ENCODE measurements around the gene THRB. TPM values are rescaled to one million over a fixed set of nuclear protein-coding genes. Genes with fewer than 3 reads are reported as not detected.
A peak's percentile ranks its signal among the peaks of the same experiment; 100 is the strongest.

Gene THRB
- total RNA-seq, 6 experiments from 2014 or later: 14.5 to 29.5 (median 17.3) TPM

DNA sequence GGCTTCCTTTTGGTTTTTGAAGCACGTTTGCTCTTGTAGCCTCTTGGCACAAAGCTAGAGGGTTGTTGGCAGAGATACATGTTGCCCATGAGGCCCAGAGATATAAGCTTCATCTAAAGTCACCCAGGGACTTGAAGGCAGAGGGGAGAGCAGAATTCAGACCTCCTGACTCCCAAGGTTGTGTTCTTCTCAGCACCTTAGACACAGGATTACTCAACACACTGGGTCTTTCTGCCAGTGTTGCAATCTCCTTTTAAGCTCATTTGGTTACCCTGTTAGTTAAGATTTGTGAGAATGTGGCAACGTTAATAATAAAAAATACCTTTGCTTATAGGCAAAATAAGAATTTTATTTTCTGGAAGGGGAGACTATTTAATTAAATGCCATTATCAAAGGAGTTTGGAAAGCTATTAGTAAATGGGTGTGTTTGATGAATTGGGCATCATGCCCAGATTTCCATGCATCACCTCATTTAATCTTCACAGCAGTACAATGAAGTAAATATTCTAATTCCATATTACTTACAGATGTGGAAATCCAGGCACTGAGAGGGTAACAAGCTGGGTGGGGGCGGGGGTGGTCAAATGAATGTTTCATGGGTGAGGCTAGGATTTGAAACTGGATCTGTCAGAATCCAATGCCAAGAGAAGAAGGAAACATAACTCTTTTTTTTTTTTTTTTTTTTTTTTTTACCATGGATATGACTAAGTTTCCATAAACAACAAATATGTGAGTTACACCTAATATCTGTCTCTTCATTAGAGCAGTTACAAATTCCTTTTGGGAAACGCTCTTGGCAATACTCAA is 366.2 kb downstream of the THRB start:
- 62% methylated on average over 4 of the region's 4 CpGs for WGBS (ENCODE audit: insufficient coverage, low coverage, low lambda C conversion rate, missing lambda C conversion rate)
- no peak for ATAC-seq
- H3K27ac ChIP-seq: no peak overlapping the region

DNA sequence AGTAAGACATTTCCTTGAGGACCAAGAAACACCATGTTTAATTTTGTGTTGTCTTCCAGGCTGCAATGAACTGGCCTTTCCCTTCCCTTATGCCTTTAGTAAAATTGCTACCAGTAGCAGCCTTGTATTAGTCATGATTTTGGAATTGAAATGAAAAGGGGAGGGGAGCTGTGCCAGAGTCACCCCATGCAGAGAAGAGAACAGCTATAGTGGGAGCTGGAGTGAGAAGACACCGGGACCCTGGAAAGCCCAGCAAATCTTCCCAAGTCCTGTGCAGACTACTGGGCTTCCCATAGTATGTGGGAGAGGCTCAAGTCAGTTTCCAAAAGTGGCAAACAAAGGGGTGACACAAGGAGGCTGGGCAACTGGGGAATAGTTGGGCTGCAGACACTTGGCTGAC is 371.1 kb downstream of the THRB start:
- Histone ChIP-seq H3K36me3 (peaks cover 0 to 5% (median 0%) of the 10 kb centered on the region in 4 donors), H3K27me3 (no peaks in the 10 kb centered on the region), H3K27ac (no peak overlapping the region), H3K9me3 (no peaks in the 10 kb centered on the region), H3K4me3 (no peak overlapping the region), H3K4me1 (no peaks in the 10 kb centered on the region)
- intact Hi-C loops (cut with DNase I): no loop called here
- TF ChIP-seq, protein P1, sequence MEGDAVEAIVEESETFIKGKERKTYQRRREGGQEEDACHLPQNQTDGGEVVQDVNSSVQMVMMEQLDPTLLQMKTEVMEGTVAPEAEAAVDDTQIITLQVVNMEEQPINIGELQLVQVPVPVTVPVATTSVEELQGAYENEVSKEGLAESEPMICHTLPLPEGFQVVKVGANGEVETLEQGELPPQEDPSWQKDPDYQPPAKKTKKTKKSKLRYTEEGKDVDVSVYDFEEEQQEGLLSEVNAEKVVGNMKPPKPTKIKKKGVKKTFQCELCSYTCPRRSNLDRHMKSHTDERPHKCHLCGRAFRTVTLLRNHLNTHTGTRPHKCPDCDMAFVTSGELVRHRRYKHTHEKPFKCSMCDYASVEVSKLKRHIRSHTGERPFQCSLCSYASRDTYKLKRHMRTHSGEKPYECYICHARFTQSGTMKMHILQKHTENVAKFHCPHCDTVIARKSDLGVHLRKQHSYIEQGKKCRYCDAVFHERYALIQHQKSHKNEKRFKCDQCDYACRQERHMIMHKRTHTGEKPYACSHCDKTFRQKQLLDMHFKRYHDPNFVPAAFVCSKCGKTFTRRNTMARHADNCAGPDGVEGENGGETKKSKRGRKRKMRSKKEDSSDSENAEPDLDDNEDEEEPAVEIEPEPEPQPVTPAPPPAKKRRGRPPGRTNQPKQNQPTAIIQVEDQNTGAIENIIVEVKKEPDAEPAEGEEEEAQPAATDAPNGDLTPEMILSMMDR (IDR thresholded peaks at IDR 0.05): no peak
- no peak for DNase-seq
- 86% methylated on average over 1 of the region's 1 CpG for WGBS (ENCODE audit: insufficient coverage, low coverage, low lambda C conversion rate, missing lambda C conversion rate)
- ATAC-seq: no peak

More for the DNA sequence above, 366.2 kb downstream of the THRB start:
- Histone ChIP-seq H3K27me3 (no peaks in the 10 kb centered on the region), H3K4me1 (no peaks in the 10 kb centered on the region), H3K4me3 (no peak overlapping the region), H3K36me3 (peaks cover 0 to 25% (median 2%) of the 10 kb centered on the region in 4 donors), H3K9me3 (no peaks in the 10 kb centered on the region)
- TF ChIP-seq, protein P1 (IDR thresholded peaks at IDR 0.05): no peak
- TF ChIP-seq POLR2A (IDR thresholded peaks at IDR 0.05): no peak
- intact Hi-C loops (cut with DNase I): no loop called here
- DNase-seq: no peak

DNA sequence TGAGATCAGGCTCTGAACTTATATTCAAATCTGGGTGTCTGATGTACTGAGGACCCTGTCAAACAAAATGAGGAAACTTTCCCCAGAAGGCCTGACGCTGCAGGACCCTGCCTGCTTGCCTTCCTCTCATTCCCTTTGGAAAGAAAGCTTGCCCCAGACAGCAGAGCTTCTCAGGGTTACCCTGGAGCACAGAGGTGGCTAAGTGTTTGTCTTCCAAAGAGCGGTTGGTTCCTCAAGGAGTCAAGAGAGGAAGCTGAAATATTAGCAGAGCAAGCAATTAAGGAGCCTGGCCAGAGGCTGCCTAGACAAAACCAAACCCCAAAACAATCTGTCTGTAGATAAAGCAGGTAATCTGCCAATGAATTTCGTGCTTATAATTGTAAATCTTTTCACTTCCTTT is 374.2 kb downstream of the THRB start:
- no peaks in the 10 kb centered on the region for H3K4me1 ChIP-seq
- no peaks in the 10 kb centered on the region for H3K9me3 ChIP-seq
- no peak overlapping the region for H3K27ac ChIP-seq
- no peak overlapping the region for H3K4me3 ChIP-seq
- DNase-seq (no peak), ATAC-seq (peak in 1 of 4 donors; percentile 43)
- H3K27me3 ChIP-seq: no peaks in the 10 kb centered on the region
- intact Hi-C loops (cut with DNase I): no loop called here
- WGBS (ENCODE audit: insufficient coverage, low coverage, low lambda C conversion rate, missing lambda C conversion rate): 85% methylated on average over 3 of the region's 3 CpGs
- peaks cover 0 to 5% (median 0%) of the 10 kb centered on the region in 4 donors for H3K36me3 ChIP-seq
- TF ChIP-seq, protein P1 (IDR thresholded peaks at IDR 0.05): no peak
- TF ChIP-seq POLR2A (IDR thresholded peaks at IDR 0.05): no peak

DNA sequence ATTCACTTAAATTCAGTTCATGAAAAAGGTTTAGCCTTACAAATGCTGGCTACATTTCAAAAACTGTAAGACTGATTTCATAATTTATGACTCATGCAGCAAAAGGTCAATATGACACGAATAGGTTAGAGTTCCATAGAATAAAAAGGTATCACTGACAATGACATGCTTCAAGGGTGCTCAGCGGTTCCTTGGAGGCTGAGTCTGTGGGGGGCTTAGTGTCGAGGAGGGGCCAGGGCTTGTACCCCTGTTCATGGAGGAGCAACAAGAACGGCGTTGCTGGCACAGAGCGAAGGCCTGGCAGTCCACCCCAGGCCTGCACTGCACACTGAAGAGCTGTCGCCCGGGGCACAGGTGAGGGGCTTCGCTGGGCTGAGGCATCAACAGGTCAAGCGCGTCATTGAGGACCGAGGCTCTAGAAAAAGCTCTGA is 375.3 kb downstream of the THRB start:
- TF ChIP-seq POLR2A (IDR thresholded peaks at IDR 0.05): no peak
- TF ChIP-seq, protein P1 (IDR thresholded peaks at IDR 0.05): no peak
- ATAC-seq (peak in 2 of 4 donors; percentile 22 to 61), DNase-seq (no peak)
- Histone ChIP-seq H3K9me3 (no peaks in the 10 kb centered on the region), H3K27ac (no peak overlapping the region), H3K4me1 (no peaks in the 10 kb centered on the region), H3K36me3 (peaks cover 0 to 5% (median 0%) of the 10 kb centered on the region in 4 donors), H3K27me3 (no peaks in the 10 kb centered on the region), H3K4me3 (no peak overlapping the region)
- intact Hi-C loops (cut with DNase I): no loop called here
- WGBS (ENCODE audit: insufficient coverage, low coverage, low lambda C conversion rate, missing lambda C conversion rate): 84% methylated on average over 12 of the region's 12 CpGs
